NCI-H82 treated with DMSO at 0.1 percent for 48 hours (cell line): ENCODE results near the gene WDR37.

Experiments used
- DNase-seq: peaks from one replicate; lab custom pipeline; 2025; ENCODE audit not compliant: unreplicated experiment; lab: John Stamatoyannopoulos, UW

Gene WDR37

GRCh38 chr10:1180836-1181235 is 124.7 kb downstream of the WDR37 start:
- no peak for DNase-seq
